Breast epithelium (tissue), 3 donors: ENCODE measurements around the gene TGFBRAP1.

Experiments used
- CTCF ChIP-seq, 3 donors: fragments of 450-650 bp; IDR thresholded peaks; one replicate each; pipeline ENCODE4 v1.5.1; 2016 to 2017; ENCODE audit warnings: antibody characterized with exemption in 3 of 3, mild to moderate bottlenecking in 3 of 3, moderate library complexity in 3 of 3
- POLR2A ChIP-seq: fragments of 450-650 bp; IDR thresholded peaks from one replicate; pipeline ENCODE4 v1.6.1; 2016; ENCODE audit warnings: antibody characterized with exemption, mild to moderate bottlenecking, moderate library complexity

DNA sequence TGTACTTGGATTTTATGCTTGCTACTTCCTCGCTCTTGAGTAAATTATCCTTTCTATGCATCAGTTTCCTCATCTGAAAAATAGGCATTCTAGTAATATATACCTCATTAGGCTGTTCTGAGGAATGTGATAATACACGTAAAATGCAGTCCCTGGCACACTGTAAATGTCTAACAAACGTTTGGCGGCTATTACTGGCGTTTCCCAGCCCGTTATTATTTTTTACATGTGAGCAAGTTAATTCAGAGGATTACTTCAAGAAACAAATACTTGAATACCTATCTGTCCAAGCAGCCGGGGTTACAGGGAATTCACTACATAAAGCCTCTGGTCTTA, 7.2 kb upstream of the TGFBRAP1 start:
- TF ChIP-seq CTCF (IDR thresholded peaks at IDR 0.05) (no peak), POLR2A (no peak)
